Measurements from ENCODE around the gene CORO7.

Gene CORO7

GRCh38 chr16:4332083-4332482 lies 84.3 kb downstream of the CORO7 start:
- H3K9ac ChIP-seq (ENCODE audit: low read depth, low read length), result no peak overlapping the region
- peaks cover 11% of the 10 kb centered on the region for H3K36me3 ChIP-seq (ENCODE audit: control insufficient read depth, insufficient read depth, low read length)

GRCh38 chr16:4330277-4330874 lies 86.0 kb downstream of the CORO7 start:
- no peak overlapping the region for H3K4me3 ChIP-seq (ENCODE audit: low read depth, low read length)
- no peaks in the 10 kb centered on the region for H3K9me3 ChIP-seq (ENCODE audit: control insufficient read depth, insufficient read depth, low read length)
- H3K4me1 ChIP-seq (ENCODE audit: control insufficient read depth, insufficient read depth, low read length), result peaks cover 4% of the 10 kb centered on the region
- peaks cover 7% of the 10 kb centered on the region for H3K36me3 ChIP-seq (ENCODE audit: control insufficient read depth, insufficient read depth, low read length)
- no peaks in the 10 kb centered on the region for H3K27me3 ChIP-seq (ENCODE audit: control insufficient read depth, insufficient read depth, low read length)
- H3K9ac ChIP-seq (ENCODE audit: low read depth, low read length), result no peak overlapping the region

More at GRCh38 chr16:4332083-4332482, 84.3 kb downstream of the CORO7 start:
- Histone ChIP-seq H3K9me3 (ENCODE audit: control insufficient read depth, insufficient read depth, low read length) (no peaks in the 10 kb centered on the region), H3K4me1 (ENCODE audit: control insufficient read depth, insufficient read depth, low read length) (peaks cover 2% of the 10 kb centered on the region), H3K4me3 (ENCODE audit: low read depth, low read length) (no peak overlapping the region), H3K27me3 (ENCODE audit: control insufficient read depth, insufficient read depth, low read length) (no peaks in the 10 kb centered on the region)

- Histone ChIP-seq H3K27me3 (ENCODE audit: control insufficient read depth, insufficient read depth, low read length) (no peaks in the 10 kb centered on the region), H3K4me3 (ENCODE audit: low read depth, low read length) (no peak overlapping the region), H3K9me3 (ENCODE audit: control insufficient read depth, insufficient read depth, low read length) (no peaks in the 10 kb centered on the region), H3K4me1 (ENCODE audit: control insufficient read depth, insufficient read depth, low read length) (peaks cover 8% of the 10 kb centered on the region), H3K9ac (ENCODE audit: low read depth, low read length) (peak overlapping the region; percentile 65), H3K36me3 (ENCODE audit: control insufficient read depth, insufficient read depth, low read length) (peaks cover 4% of the 10 kb centered on the region)
These were observed 87.3 kb downstream of the CORO7 start for GRCh38 chr16:4328782-4329775.

GRCh38 chr16:4328046-4328781 lies 88.2 kb downstream of the CORO7 start:
- Histone ChIP-seq H3K4me1 (ENCODE audit: control insufficient read depth, insufficient read depth, low read length) (peaks cover 12% of the 10 kb centered on the region), H3K9ac (ENCODE audit: low read depth, low read length) (peak overlapping the region; percentile 65)

GRCh38 chr16:4327386-4328045 lies 88.9 kb downstream of the CORO7 start:
- Histone ChIP-seq H3K4me1 (ENCODE audit: control insufficient read depth, insufficient read depth, low read length) (peaks cover 12% of the 10 kb centered on the region), H3K27me3 (ENCODE audit: control insufficient read depth, insufficient read depth, low read length) (no peaks in the 10 kb centered on the region), H3K4me3 (ENCODE audit: low read depth, low read length) (peak overlapping the region; percentile 48), H3K9ac (ENCODE audit: low read depth, low read length) (peak overlapping the region; percentile 65), H3K36me3 (ENCODE audit: control insufficient read depth, insufficient read depth, low read length) (peaks cover 3% of the 10 kb centered on the region), H3K9me3 (ENCODE audit: control insufficient read depth, insufficient read depth, low read length) (no peaks in the 10 kb centered on the region)

More at GRCh38 chr16:4328046-4328781, 88.2 kb downstream of the CORO7 start:
- peaks cover 4% of the 10 kb centered on the region for H3K36me3 ChIP-seq (ENCODE audit: control insufficient read depth, insufficient read depth, low read length)
- peak overlapping the region; percentile 48 for H3K4me3 ChIP-seq (ENCODE audit: low read depth, low read length)
- no peaks in the 10 kb centered on the region for H3K27me3 ChIP-seq (ENCODE audit: control insufficient read depth, insufficient read depth, low read length)
- H3K9me3 ChIP-seq (ENCODE audit: control insufficient read depth, insufficient read depth, low read length), result no peaks in the 10 kb centered on the region

- Histone ChIP-seq H3K9ac (ENCODE audit: low read depth, low read length) (no peak overlapping the region), H3K36me3 (ENCODE audit: control insufficient read depth, insufficient read depth, low read length) (no peaks in the 10 kb centered on the region), H3K4me1 (ENCODE audit: control insufficient read depth, insufficient read depth, low read length) (peaks cover 12% of the 10 kb centered on the region), H3K9me3 (ENCODE audit: control insufficient read depth, insufficient read depth, low read length) (no peaks in the 10 kb centered on the region), H3K4me3 (ENCODE audit: low read depth, low read length) (no peak overlapping the region), H3K27me3 (ENCODE audit: control insufficient read depth, insufficient read depth, low read length) (no peaks in the 10 kb centered on the region)
These were observed 91.1 kb downstream of the CORO7 start for GRCh38 chr16:4325253-4325758.

- no peaks in the 10 kb centered on the region for H3K27me3 ChIP-seq (ENCODE audit: control insufficient read depth, insufficient read depth, low read length)
- no peaks in the 10 kb centered on the region for H3K36me3 ChIP-seq (ENCODE audit: control insufficient read depth, insufficient read depth, low read length)
- no peak overlapping the region for H3K4me3 ChIP-seq (ENCODE audit: low read depth, low read length)
- H3K9me3 ChIP-seq (ENCODE audit: control insufficient read depth, insufficient read depth, low read length), result no peaks in the 10 kb centered on the region
- peaks cover 12% of the 10 kb centered on the region for H3K4me1 ChIP-seq (ENCODE audit: control insufficient read depth, insufficient read depth, low read length)
- no peak overlapping the region for H3K9ac ChIP-seq (ENCODE audit: low read depth, low read length)
These were observed 91.7 kb downstream of the CORO7 start for GRCh38 chr16:4324492-4325252.

- H3K4me1 ChIP-seq (ENCODE audit: control insufficient read depth, insufficient read depth, low read length), result peaks cover 16% of the 10 kb centered on the region
- H3K27me3 ChIP-seq (ENCODE audit: control insufficient read depth, insufficient read depth, low read length), result no peaks in the 10 kb centered on the region
- H3K9ac ChIP-seq (ENCODE audit: low read depth, low read length), result no peak overlapping the region
- H3K4me3 ChIP-seq (ENCODE audit: low read depth, low read length), result no peak overlapping the region
- no peaks in the 10 kb centered on the region for H3K36me3 ChIP-seq (ENCODE audit: control insufficient read depth, insufficient read depth, low read length)
- no peaks in the 10 kb centered on the region for H3K9me3 ChIP-seq (ENCODE audit: control insufficient read depth, insufficient read depth, low read length)
These were observed 92.4 kb downstream of the CORO7 start for GRCh38 chr16:4323845-4324488.

GRCh38 chr16:4323071-4323844 lies 93.1 kb downstream of the CORO7 start:
- H3K4me3 ChIP-seq (ENCODE audit: low read depth, low read length), result no peak overlapping the region
- H3K4me1 ChIP-seq (ENCODE audit: control insufficient read depth, insufficient read depth, low read length), result peaks cover 18% of the 10 kb centered on the region
- no peaks in the 10 kb centered on the region for H3K36me3 ChIP-seq (ENCODE audit: control insufficient read depth, insufficient read depth, low read length)
- H3K27me3 ChIP-seq (ENCODE audit: control insufficient read depth, insufficient read depth, low read length), result no peaks in the 10 kb centered on the region
- H3K9me3 ChIP-seq (ENCODE audit: control insufficient read depth, insufficient read depth, low read length), result no peaks in the 10 kb centered on the region
- no peak overlapping the region for H3K9ac ChIP-seq (ENCODE audit: low read depth, low read length)
